GM19035 (cell line): ENCODE measurements around the gene ABI3BP.

Experiments
- ATAC-seq: cut with Tn5 transposase; IDR thresholded peaks from one replicate; pipeline ENCODE4 v1.9.1; 2021; ENCODE audit not compliant: unreplicated experiment

ABI3BP gene

DNA sequence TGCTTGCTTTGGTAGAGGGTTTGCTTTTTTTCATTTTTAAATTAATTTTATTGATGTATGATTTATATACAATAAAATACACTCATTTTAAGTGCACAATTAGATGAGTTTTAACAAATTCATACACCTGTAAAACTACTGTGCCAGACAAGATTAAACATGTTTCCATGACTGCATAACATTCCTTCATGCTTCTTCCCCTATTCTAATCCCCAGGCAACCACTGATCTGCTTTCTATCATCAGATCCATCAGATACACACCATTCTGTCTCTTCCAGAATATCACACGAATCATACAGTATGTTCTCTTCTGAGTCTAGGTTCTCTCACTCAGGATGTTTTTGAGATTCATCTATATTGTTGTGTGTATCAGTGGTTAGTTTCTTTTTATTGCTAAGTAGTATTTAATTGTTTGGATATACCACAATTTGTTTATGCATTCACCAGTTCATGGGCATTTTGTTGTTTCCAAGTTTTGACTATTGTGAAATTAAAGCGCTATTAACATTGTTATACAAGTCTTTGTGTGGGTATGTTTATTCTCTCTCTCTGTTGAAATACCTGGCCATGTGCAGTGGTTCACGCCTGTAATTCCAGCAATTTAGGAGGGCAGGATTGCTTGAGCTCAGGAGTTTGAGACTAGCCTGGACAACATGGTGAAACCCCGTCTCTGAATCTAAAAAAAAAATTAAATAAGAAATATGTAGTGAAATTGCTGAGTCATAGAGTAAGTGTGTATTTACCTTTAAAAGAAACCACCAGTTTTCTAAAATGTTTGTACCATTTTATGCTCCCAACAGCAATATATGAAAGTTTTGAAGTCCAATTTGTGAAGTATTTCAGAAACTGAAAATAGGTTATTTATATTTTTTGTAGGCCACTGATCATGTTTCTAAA lies 290.9 kb downstream of the ABI3BP start:
- no peak for ATAC-seq

DNA sequence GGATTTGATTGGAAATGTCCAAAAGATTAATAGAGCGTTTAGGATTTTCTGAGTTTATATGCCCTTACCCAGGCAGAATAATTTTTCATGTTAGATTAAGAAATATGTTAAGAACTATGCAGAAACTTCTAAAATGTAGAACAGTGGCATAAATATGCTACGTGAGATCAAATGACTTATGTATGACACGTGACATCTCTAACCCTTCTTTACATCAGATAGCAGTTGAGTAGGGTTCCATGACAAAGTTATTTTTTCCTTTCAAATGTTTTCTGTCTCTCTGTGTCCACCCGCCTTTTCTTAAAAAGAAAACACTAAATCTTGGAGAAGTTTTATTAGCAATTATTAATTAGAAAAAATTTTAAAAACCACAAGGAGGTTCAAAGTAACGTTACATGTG lies 292.5 kb downstream of the ABI3BP start:
- no peak for ATAC-seq
